Suppressor macrophage (primary cell): ENCODE measurements around the gene GPR31.
A peak's percentile ranks its signal among the peaks of the same experiment; 100 is the strongest.

Experiments used
- DNase-seq, 4 experiments: peaks; one replicate each; pipeline ENCODE4 v3.0.0-alpha.2; 2020 to 2022

Gene GPR31

DNA sequence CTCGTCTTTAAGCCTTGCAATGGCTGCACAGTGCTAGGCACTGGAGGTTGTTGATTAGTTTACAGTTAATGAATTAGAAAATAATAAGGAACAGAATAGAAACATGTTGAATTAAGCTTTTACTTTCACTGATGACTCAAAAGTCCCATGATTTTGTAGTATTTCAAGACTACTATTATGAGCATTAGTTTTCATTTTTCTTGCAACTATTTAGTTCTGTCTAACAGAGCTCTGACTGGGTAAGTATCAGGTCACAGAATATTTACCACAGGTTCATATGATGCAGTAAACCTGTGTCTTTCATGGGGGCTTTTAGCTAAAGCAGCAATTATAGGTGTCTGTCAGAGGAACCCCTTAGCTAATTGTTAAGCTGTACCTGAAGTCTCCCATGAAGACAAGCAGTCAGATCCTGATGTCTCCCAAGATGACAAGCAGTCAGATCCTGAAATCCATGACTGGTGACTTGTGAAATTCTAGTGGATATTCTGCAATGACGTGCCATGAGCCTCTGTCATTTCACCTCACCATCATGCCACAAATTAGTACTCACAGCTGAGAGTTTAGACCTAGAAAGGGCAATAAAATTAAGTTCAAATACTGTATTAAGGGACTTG, 8.2 kb upstream of the GPR31 start:
- DNase-seq = peak in 1 of 4 experiments; percentile 30

DNA sequence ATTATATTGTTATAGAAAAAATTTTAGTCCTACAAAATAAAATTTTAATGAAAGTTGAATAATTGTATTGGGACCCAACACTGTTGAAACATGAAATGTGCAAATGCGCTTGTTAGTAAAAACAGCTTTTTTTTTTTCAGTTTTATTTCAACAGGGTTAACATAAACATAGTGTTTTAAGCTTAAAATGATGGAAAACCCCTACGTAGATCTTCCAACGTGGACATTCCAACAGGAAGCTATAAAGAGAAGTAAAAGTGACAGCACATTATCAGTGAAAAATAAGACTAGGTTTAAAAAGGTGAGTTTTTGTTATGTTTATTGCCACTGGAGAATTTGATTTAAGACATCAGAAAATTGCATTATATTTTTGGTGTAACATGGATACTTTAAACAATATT, 6.5 kb upstream of the GPR31 start:
- DNase-seq = no peak

DNA sequence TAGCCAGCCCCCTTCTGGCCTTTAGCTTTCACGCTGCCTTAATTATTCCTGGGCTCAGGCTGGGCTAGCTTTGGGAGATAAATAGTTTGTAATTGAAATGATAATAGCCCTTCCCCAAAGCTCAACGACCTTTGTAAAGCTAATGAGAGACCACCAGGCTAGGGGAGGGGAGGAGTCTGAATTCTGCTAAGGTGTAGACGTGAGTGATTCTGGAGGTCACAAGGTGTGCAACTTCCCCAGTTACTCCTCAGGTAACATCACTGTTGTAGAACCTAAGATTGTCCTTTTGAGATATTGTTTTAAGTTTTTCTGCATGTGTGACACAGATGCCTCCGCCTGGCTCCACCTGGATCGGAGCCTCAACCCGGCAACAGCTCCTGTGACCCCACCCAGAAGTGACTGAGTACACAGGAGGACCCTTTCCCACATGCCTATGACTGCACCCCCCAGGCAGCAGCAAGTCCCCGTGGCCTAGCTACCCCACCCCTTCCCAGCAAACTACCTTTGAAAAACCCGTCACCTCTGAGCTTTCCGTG, 5.8 kb upstream of the GPR31 start:
- no peak for DNase-seq

DNA sequence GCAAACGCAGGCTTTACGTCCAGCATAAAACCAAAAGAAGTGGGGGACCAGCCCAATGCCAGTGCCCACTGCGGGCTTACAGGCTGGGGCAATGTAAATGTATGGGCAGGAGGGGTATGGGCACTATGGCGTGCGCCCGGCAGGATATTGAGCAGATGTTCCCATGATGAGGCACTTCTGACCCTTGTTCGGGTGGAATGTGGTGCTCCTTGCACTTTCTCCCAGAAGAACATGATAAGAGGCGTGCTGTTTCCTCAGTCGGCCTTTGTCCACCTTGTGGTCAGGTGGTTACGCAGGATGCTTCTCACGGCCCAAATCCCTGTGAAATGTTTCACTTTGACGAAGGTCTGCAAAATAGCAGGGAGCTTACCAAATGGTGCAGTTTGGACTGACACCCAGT, 4.8 kb upstream of the GPR31 start:
- no peak for DNase-seq

DNA sequence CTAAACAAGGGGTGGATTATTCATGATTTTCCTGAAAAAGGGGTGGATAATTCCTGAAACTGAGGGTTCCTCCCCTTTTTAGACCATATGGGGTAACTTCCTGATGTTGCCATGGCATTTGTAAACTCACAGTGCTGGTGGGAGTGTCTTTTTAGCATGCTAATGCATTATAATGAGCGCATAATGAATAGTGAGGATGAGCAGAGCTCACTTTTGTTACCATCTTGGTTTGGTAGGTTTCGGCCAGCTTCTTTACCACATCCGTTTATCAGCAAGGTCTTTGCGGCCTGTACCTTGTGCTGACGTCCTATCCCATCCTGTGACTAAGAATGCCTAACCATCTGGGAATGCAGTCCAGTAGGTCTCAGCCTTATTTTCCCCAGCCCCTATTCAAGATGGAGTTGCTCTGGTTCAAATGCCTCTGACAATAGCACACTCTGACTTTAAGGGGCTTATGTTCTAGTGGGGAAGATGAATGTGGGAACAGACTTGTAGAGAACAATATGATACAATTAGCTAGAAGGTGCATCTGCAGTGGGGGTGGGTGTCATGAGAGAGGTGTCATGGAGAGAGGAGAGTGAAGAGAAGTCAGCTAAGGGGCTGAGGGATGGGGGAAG, 4.2 kb upstream of the GPR31 start:
- no peak for DNase-seq

DNA sequence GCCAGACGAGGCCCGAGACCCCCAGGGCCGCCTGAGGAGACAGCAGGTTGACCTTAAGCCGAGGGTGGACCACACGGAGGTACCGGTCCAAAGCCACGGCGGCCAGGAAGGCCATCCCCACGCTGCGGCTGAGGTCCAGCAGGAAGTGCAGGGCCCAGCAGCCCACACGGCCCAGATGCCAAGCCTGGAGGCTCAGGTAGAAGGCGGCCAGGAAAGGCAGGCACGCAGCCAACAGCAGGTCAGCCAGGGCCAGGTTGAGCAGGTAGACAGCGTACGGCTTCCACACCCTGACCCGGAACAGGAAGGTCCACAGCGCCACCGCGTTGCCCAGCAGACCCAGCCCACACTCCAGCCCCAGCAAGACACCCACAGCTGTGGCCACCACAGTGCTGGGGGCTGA, 366 bp downstream of the GPR31 start:
- no peak for DNase-seq

DNA sequence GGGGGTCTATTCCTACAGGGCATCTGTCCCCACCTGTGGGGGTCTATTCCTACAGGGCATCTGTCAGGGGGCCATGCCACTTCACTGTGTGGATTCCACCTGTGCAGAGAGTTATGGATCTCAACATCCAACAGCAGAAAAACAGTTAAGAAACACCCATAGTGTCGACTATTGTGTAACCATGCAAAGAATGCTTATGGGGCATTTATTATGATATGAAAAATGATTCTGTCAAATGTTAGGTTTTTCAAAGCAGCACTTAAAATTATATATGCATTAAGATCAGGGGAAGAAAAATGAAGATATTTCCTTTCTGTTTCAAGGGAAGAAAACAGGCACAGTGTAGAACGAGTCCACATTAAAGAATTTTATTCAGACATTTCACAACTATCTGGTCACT, 2.9 kb downstream of the GPR31 start:
- DNase-seq = peak in 1 of 4 experiments; percentile 27

DNA sequence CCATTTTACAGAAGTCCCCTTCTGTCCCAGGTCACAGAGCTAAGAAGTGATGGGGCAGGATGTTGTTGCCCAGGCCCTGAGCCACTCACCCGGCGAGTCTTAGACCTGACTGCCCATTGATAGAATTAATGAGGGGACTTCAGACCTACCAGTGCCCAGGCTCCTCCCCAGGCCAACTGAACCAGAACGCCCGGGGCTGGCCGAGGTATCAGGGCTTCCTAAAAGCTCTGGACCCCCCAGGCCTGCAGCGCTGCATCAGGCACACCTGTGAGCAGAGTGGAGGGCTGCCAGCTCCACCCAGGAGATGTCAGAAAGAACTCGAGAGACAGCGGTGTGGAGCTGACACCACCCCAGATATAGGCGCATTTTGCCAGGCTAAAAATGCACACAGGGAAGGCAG, 3.5 kb downstream of the GPR31 start:
- DNase-seq = no peak

DNA sequence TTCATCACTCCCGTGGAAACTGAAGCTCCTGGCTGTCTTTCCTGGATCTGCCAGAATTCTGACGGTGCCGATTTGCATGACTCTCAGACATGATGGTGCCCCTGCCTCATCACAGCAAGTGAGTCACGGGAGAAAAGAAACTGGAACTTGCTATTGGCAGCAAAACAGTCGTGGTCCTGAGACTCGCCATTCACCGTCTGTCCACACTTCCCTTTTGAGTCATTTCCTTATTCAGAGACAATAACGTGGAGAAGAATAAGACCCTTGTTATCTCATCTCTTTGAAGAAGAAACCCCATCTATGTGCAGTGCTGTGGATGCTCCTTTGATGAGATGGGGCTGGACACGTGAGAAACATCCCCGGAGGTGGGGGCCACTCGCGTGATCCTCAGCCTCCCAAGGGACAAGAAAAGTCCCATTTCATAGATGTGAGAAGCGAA, 4.2 kb downstream of the GPR31 start:
- DNase-seq = peak; percentile 78 to 89 (median 84)

DNA sequence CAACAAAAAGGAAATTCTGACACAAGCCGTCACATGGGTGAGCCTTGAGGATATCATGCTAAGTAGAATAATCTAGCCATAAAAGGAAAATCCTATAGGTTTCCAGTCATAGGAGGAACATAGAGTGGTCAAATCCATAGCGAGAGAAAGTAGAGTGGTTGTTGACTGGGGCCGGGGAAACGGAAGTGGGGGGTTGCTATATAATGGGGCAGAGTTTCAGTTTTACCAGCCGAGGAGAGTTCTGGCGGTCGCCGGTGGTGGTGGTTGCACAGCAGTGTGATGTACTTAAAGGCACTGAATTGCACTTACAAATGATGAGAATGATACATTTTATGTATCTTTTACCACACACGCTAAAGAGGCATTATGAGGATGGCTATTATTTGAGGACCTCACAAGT, 4.9 kb downstream of the GPR31 start:
- DNase-seq = no peak

DNA sequence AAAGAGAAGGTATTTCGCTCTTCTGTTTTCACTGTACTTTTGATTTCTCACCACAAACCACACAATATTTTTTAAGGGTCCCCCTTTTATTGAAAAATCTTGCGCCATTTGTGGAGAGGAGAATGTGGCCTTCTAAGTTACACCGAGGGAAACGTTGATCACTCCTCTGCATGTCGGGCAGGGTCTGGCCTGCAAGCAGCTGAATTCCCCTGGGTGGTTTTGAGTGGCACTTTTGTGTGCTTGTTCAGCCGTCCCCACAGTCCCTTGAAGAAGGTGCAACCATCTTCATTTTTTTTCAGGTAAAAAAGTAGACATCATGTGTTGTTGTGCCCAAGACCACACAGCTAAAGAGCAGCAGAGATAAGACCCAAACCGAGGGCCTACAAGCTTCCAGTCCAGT, 6.1 kb downstream of the GPR31 start:
- DNase-seq = no peak

DNA sequence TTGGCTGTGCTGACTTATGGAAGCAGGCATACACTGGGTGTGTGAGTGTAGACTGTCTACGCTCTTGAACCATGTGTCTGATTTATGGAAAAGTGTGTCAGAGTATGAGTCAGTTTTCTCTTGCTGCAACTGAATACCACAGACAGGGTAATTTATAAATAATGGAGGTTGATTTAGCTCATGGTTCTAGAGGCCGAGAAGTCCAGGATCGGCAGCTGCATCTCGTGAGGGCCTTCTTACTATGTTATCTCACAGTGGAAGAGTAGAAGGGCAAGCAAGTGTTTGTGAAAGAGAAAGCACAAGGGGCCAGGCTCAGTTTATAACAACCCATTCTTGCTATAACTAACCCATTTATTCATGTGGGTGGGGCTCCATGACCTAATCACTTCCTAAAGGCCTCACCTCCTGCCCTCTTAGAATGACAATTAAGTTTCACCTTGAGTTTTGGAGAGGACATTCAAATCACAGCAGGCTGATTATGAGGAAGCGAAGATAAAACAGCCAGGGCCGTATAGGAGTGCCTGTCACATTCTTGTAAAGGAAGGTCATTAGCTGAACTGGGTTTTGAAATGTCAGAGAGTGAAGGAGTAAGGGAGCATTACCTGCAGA, 6.7 kb downstream of the GPR31 start:
- DNase-seq = peak in 2 of 4 experiments; percentile 18 to 29

DNA sequence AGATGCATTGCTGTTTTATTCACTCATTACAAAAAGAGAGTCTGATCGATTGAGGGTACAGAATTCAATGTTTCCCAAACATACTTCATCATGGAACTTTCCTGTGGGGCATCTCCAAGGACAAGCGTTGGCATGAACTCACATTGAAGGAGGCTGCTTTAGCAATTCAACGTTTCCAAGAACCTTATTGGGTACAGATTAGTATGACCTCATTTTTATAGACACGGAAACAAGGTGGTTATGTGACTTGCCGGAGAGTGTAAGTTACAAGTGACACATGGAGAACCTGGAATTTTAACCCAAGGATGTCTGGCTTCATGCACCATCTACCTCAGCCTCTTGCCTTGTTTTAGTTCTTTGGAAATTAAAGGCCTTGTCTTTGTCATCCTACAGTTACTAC, 8.8 kb downstream of the GPR31 start:
- no peak for DNase-seq

DNA sequence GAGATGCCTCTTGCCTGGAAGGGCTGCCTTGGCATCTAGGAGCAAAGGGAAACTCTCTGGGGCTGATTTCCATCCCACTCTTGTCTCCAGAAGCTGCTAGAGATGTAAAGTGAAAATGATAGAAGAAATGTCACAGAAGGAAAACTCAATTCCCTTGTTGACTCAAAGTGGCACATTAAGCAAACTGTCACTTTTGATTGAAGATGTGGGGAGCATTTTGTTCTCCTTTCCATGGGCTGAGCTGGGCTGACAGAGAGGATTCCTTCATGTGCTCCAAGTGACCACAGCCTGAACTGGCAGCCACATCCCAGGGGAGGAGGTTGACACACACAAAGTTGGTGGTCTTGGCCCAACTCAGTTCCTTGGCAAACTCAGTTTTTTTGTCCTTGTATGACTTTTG, 9.8 kb downstream of the GPR31 start:
- no peak for DNase-seq

DNA sequence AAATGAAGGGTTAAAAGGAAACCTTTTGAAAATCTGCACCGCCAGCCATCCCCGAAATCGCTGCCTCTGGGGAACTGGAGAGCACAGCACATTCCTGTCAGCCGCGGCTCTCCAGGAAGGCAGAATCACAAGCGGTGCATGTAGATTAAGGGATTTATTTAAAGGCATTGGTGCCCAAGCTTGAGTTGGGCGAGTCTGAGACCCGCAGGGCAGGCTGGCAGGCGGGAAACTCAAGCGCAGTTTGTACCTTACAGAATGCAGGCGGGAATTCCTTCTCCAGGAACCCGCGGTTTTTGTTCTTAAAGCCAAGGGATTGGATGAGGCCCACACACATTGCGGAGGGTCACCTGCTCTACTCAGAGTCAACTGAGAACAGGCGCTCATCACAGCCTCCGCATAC, 10.8 kb downstream of the GPR31 start:
- DNase-seq = no peak

DNA sequence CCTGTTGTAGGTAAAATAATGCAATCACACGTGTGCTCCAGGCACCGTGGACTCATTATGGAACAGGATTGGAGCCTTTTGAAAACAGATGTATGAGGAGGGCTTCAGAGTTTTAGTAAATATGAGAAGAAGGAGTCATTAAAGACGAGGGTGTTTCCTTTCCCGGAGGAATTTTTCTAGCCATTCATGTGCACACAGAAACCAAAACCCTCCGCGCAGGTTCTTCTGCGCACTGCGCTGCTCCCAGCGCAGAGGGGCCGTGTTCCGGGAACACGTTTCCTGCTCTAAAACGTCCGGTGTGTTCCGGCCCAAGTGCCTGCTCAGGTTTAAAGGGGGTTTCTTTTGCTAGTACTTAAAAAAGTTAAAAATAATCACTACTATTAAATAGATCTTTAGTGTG, 11.6 kb downstream of the GPR31 start:
- DNase-seq = no peak

DNA sequence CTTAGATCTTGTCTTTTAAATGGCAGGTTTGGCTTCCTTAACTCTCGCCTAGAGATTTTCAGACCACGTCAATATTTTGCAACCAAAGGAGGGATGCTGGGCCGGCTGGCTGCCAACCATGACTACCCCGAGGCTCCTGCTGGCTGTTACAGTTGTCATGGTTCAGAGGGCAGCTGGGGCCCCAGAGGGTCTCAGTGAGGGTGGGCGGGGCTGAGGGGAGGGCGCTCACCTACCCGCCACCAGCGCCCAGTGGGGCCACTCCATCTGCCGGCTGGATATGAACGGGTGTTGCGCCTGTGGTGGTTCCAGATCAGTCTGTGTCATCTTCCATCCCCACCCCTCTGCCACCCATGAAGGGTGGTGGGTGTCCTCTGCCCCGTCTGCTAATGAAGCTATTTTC, 12.3 kb downstream of the GPR31 start:
- DNase-seq = no peak

DNA sequence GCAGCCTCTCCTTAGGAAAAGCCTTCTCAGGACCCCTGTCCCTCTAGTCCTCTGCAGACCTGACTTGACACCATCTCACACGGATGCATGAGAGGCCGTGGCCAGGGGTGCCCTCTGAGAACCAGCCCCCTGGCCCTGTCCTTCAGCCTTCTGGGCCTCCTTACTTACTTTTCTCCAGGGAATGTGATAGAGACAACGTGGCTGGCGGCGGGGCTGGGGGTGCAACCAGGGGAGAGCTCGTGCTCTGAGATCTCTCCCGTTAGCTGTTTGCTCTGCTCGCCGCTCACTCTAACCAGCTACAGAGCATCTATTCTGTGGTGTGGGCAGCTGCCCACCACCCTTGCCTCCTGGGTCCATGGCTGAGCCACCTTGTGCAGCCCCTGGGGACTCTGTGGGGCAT, 14.7 kb downstream of the GPR31 start:
- DNase-seq = no peak

DNA sequence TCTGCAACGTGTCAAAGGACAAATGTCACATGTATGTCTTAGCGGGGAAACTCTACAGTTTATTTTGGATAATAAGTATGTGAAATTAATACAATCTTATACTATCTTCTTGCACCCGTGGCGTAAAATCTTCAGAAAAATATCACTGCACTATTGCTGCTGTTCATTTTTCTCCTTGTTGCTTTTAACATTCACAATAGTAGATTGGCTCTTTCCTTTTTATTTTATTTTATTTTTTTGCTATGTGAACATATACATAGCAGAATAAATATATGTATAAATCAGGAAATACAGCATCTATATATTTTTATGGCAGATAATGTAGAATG, 15.4 kb downstream of the GPR31 start:
- no peak for DNase-seq

DNA sequence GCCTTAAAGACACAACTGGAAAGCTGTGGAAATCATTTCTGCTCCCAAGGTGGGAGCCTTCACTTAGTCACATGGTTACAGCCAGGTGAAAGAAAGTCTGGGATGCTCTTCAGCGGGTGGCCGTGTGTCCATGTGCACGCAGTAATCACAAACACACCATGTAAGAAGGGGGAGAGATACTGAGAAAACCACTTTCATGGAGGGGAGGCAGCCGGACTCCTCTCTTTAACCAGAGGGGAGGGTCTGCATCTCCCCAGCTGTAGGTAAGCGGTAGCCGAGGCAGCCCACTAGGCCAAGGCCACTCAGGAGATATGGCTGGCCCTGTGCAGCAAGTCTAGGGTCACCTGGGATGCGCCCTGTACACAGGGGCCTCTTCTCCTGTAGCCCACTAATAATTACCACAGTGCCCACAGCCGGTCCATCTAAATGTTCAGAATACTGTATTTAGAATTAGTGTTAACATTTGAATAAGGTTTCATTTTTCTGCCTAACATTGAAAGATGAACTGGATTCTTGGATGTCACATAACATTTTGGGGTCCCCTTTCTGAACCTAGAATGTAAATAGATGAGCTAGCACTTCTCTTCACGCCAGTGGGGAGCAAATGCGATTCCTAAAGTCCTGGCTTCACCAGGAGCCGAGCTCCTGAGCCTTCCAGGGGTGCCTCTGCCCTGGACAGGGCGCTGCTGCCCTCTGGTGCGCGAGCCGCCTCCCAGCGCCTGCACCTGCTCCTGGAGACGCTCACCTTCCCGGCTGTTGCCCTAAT, 15.9 kb downstream of the GPR31 start:
- peak; percentile 43 to 72 (median 54) for DNase-seq

DNA sequence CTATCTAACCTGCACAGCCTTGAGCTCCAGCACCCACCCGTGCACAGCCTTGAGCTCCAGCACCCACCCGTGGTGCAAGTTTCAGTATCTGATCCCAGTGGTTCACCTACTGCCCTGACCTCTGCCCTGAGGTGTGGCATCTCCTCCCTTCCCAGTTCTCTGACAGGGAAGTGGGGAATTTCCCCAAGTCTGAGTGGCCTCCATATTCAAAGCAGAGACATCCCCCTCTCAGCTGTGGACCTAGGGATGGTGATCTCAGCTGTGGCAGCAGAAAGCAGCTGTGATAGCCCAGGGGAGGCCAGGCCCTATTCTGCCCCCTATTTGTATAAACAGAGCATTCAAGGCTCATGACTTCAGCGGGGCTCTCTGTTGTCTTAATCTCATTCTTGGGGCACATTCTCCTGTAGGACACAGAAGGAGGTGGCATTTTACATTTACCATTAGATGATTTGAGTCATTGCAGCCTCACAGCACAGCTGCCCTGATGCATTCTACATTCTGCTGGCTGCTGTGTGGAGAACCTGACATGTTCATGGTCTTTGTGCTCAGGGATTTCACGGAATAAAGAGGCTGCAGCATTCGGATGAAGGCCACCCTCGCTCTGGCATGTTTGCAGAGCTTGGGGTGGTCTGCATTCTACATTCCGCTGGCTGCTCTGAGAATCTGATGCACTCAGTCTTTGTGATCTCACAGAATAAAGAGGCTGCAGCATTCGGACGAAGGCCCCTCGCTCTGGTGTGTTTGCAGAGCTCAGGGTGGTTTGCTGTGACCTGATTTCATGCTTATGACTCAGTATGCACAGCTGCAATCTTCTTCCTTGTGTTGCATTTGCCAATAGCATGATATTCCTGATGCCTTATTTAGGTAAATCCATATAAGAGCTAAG, 16.9 kb downstream of the GPR31 start:
- no peak for DNase-seq

DNA sequence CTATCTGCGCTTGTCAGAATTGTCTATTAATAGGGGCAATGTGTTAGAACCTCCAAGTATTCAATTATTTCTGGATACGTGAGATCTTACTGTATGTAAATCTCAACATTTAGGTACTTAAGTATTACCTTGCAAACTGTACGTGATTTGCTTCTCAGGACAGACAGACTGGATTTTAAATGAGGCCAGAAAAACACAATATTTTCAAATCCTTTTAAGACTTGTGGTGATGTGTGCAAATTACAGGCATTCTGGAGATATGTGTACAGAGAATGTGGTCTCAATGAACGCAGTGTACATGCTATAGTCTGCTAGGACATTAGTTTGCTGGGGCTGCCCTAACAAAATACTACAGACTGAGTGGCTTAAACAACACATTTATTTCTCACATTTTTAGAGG, 18.0 kb downstream of the GPR31 start:
- no peak for DNase-seq

DNA sequence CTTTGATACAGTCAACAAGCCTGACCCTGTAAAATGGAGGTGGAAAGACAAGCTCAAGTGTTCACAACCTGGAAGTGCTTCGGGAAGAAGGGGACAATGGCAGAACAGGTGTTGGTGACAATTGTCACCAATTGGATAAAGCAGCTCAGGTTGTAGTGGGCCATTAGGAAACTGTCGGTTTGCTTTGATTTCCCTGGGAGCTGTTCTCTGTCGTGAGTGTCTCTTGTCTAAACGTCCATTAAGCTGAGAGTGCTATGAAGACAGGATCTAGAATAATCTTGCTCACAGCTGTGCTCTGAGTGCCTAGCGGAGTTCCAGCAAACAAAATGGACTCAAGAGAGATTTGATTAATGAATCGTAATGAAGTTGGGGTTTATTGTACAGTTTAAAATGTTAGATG, 19.9 kb downstream of the GPR31 start:
- no peak for DNase-seq
